Astrocyte (in vitro differentiated cells and primary cell): ENCODE data around the gene LRSAM1. TPM values are rescaled to one million over a fixed set of nuclear protein-coding genes. Genes with fewer than 3 reads are reported as not detected.
A peak's percentile ranks its signal among the peaks of the same experiment; 100 is the strongest.
"Not testable (repeated sequence)": the region's sequence is repeated elsewhere in the genome, so short reads cannot be mapped to it uniquely, and the experiment has no call there.

ENCODE experiments used
- DNase-seq: peaks from one replicate; pipeline ENCODE4 v3.0.0-alpha.2; 2010; ENCODE audit warnings: low read depth
- FAIRE-seq: peaks from 2 replicates; lab custom pipeline; 2011; peaks lifted over from hg19 to GRCh38; lab: Jason Lieb, UNC
- H2AFZ ChIP-seq: 2 replicates; pipeline ENCODE4 v1.6.0; 2012; ENCODE audit warnings: low read depth, low read length, inconsistent platforms
- H3K27ac ChIP-seq: 2 replicates; pipeline ENCODE4 v1.5.1; 2011; ENCODE audit warnings: low read depth, low read length, inconsistent platforms
- H3K27me3 ChIP-seq: 2 replicates; pipeline ENCODE4 v1.6.0; 2011; ENCODE audit warnings: low read length, inconsistent platforms; ENCODE audit not compliant: insufficient read depth
- H3K36me3 ChIP-seq: 2 replicates; pipeline ENCODE4 v1.5.1; 2011; ENCODE audit warnings: low read length, inconsistent platforms; ENCODE audit not compliant: insufficient read depth
- H3K4me1 ChIP-seq: 2 replicates; pipeline ENCODE4 v1.5.1; 2011; ENCODE audit warnings: low read length, inconsistent platforms; ENCODE audit not compliant: insufficient read depth
- H3K4me2 ChIP-seq: 2 replicates; pipeline ENCODE4 v1.6.0; 2012; ENCODE audit warnings: low read length, inconsistent platforms
- H3K4me3 ChIP-seq: 2 replicates; pipeline ENCODE4 v1.5.1; 2011; ENCODE audit warnings: low read depth, mild to moderate bottlenecking, low read length, inconsistent platforms; ENCODE audit not compliant: insufficient read depth
- H3K79me2 ChIP-seq: 2 replicates; pipeline ENCODE4 v1.6.0; 2012; ENCODE audit warnings: mild to moderate bottlenecking, low read length, inconsistent platforms; ENCODE audit not compliant: insufficient read depth
- H3K9ac ChIP-seq: 2 replicates; pipeline ENCODE4 v1.6.0; 2012; ENCODE audit warnings: mild to moderate bottlenecking, low read length, inconsistent platforms
- H3K9me3 ChIP-seq: 2 replicates; pipeline ENCODE4 v1.5.1; 2012; ENCODE audit warnings: low read depth, mild to moderate bottlenecking, low read length, inconsistent platforms; ENCODE audit not compliant: insufficient read depth
- H4K20me1 ChIP-seq: 2 replicates; pipeline ENCODE4 v1.6.0; 2012; ENCODE audit warnings: low read length, inconsistent platforms; ENCODE audit not compliant: insufficient read depth
- H3K27ac Mint-ChIP-seq: one replicate; pipeline ENCODE4 v1.8.0; 2021; ENCODE audit warnings: mild to moderate bottlenecking, mixed read lengths; ENCODE audit not compliant: unreplicated experiment
- H3K27me3 Mint-ChIP-seq: one replicate; pipeline ENCODE4 v1.8.0; 2021; ENCODE audit warnings: low read depth, mixed read lengths; ENCODE audit not compliant: unreplicated experiment
- H3K36me3 Mint-ChIP-seq: one replicate; pipeline ENCODE4 v1.8.0; 2021; ENCODE audit warnings: low read depth, mixed read lengths; ENCODE audit not compliant: unreplicated experiment
- H3K4me1 Mint-ChIP-seq: one replicate; pipeline ENCODE4 v1.8.0; 2021; ENCODE audit warnings: low read depth, mixed read lengths; ENCODE audit not compliant: unreplicated experiment
- H3K4me3 Mint-ChIP-seq: one replicate; pipeline ENCODE4 v1.8.0; 2021; ENCODE audit warnings: mild to moderate bottlenecking, moderate library complexity, mixed read lengths; ENCODE audit not compliant: unreplicated experiment
- H3K9me3 Mint-ChIP-seq: one replicate; pipeline ENCODE4 v1.8.0; 2021; ENCODE audit warnings: mild to moderate bottlenecking, mixed read lengths; ENCODE audit not compliant: unreplicated experiment
- EZH2 ChIP-seq: IDR thresholded peaks from 2 replicates; pipeline ENCODE4 v1.6.1; 2012; ENCODE audit warnings: mild to moderate bottlenecking, low read length, inconsistent platforms; ENCODE audit not compliant: insufficient read depth
- total RNA-seq: library from RNA; stranded (reverse); gene quantifications from 2 replicates; pipeline ENCODE4 v1.2.1, GENCODE V29; 2021
- TF ChIP-seq, protein P1 (sequence below): IDR thresholded peaks from 2 replicates; pipeline ENCODE4 v1.5.1; 2011; ENCODE audit warnings: low read depth, mild to moderate bottlenecking, inconsistent platforms, low read length, moderate library complexity; ENCODE audit not compliant: insufficient read depth

Gene LRSAM1
- total RNA-seq, 1 donor from 2014 or later = 18.7 TPM

DNA sequence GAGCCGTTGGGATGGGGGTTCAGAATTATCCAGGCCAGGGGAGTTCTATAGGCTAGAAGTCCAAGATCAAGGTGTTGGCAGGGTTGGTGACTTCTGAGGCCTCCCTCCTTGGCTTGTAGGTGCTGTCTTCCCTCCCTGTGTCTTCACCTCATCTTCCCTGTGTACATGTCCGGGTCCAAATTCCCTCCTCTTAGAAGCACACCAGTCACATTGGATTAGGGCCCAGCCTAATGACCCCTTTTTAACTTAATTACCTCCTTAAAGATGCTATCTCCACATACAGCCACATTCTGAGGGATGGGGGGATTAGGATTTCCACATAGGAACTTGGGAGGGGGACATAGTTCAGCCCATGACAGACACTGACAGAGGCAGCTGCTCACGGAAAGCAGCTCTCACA lies 12.1 kb downstream of the LRSAM1 start:
- H3K9me3 Mint-ChIP-seq = no peaks in the 10 kb centered on the region
- Histone ChIP-seq H3K79me2 (no peaks in the 10 kb centered on the region), H3K9ac (no peak overlapping the region), H3K4me2 (peak overlapping the region; percentile 0), H3K27me3 (no peaks in the 10 kb centered on the region), H3K4me3 (no peak overlapping the region), H2AFZ (no peak overlapping the region), H3K27ac (no peak overlapping the region), H3K36me3 (no peaks in the 10 kb centered on the region), H3K9me3 (no peaks in the 10 kb centered on the region), H3K4me1 (peaks cover 7% of the 10 kb centered on the region), H4K20me1 (no peaks in the 10 kb centered on the region)
- no peaks in the 10 kb centered on the region for H3K4me1 Mint-ChIP-seq
- no peak for TF ChIP-seq EZH2
- TF ChIP-seq, protein P1, sequence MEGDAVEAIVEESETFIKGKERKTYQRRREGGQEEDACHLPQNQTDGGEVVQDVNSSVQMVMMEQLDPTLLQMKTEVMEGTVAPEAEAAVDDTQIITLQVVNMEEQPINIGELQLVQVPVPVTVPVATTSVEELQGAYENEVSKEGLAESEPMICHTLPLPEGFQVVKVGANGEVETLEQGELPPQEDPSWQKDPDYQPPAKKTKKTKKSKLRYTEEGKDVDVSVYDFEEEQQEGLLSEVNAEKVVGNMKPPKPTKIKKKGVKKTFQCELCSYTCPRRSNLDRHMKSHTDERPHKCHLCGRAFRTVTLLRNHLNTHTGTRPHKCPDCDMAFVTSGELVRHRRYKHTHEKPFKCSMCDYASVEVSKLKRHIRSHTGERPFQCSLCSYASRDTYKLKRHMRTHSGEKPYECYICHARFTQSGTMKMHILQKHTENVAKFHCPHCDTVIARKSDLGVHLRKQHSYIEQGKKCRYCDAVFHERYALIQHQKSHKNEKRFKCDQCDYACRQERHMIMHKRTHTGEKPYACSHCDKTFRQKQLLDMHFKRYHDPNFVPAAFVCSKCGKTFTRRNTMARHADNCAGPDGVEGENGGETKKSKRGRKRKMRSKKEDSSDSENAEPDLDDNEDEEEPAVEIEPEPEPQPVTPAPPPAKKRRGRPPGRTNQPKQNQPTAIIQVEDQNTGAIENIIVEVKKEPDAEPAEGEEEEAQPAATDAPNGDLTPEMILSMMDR = no peak
- H3K36me3 Mint-ChIP-seq = peaks cover 26% of the 10 kb centered on the region
- DNase-seq (no peak), FAIRE-seq (no peak)
- no peaks in the 10 kb centered on the region for H3K27me3 Mint-ChIP-seq
- H3K27ac Mint-ChIP-seq = no peak overlapping the region
- no peak overlapping the region for H3K4me3 Mint-ChIP-seq

DNA sequence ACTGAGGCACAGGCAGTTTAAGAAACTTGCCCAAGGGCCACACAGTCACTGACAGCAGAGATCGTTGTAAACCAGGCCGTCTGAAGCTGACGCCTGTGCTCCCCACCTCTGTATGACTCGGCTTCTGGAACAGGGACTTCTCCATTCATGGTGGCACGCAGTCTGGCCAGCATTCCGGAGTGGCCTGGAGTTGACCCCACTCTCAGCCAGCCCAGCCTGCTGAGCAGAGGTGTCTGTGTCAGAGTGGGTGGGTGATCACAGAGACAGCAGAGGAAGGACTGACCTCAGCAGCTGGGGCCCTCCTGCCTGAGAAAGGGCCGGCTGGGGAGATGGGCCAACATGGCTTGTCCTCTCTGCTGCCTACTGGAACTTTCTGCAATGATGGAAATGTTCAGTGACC lies 12.6 kb downstream of the LRSAM1 start:
- no peaks in the 10 kb centered on the region for H3K27me3 ChIP-seq
- H2AFZ ChIP-seq = no peak overlapping the region
- peak overlapping the region; percentile 0 for H3K4me2 ChIP-seq
- no peak overlapping the region for H3K4me3 ChIP-seq
- H3K4me3 Mint-ChIP-seq = no peak overlapping the region
- H4K20me1 ChIP-seq = no peaks in the 10 kb centered on the region
- DNase-seq (peak; percentile 71), FAIRE-seq (no peak)
- no peaks in the 10 kb centered on the region for H3K36me3 ChIP-seq
- TF ChIP-seq, protein P1 = no peak
- TF ChIP-seq EZH2 = no peak
- no peaks in the 10 kb centered on the region for H3K4me1 Mint-ChIP-seq
- H3K36me3 Mint-ChIP-seq = peaks cover 27% of the 10 kb centered on the region
- no peaks in the 10 kb centered on the region for H3K79me2 ChIP-seq
- no peaks in the 10 kb centered on the region for H3K9me3 Mint-ChIP-seq
- H3K27ac ChIP-seq = no peak overlapping the region
- H3K27me3 Mint-ChIP-seq = no peaks in the 10 kb centered on the region
- no peaks in the 10 kb centered on the region for H3K9me3 ChIP-seq
- H3K9ac ChIP-seq = no peak overlapping the region
- H3K4me1 ChIP-seq = peaks cover 7% of the 10 kb centered on the region
- no peak overlapping the region for H3K27ac Mint-ChIP-seq

DNA sequence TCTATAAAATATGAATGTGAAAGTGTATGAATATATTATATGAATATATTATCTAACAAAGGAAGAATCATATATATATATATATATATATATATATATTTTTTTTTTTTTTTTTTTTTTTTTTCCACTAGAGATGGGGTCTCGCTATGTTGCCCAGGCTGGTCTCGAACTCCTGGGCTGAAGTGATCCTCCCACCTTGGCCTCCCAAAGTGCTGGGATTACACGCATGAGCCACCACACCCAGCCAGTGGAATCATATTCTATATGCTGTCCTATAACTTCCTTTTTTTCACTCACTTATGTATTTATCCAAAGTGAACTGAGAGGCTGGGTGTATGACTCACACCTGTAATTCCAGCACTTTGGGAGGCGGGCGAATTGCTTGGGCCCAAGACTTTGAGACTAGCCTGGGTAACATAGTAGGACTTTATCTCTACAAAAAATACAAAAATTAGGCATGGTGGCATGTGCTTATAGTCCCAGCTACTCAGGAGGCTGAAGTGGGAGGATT lies 15.2 kb downstream of the LRSAM1 start:
- not testable (repeated sequence) for H3K36me3 ChIP-seq, H3K27me3 ChIP-seq, H3K9me3 Mint-ChIP-seq, H3K9me3 ChIP-seq, H3K27ac ChIP-seq, H3K4me1 ChIP-seq, H3K4me1 Mint-ChIP-seq, H2AFZ ChIP-seq, H4K20me1 ChIP-seq, H3K4me3 Mint-ChIP-seq, DNase-seq, H3K9ac ChIP-seq, H3K27ac Mint-ChIP-seq, FAIRE-seq, H3K4me3 ChIP-seq, H3K27me3 Mint-ChIP-seq, H3K4me2 ChIP-seq, H3K79me2 ChIP-seq
- H3K36me3 Mint-ChIP-seq = peaks cover 28% of the 10 kb centered on the region
